Testis (tissue), 2 donors: ENCODE measurements around the gene IRF7.

Experiments
- CTCF ChIP-seq, 3 experiments: fragments of 450-650 bp in 2 of 3; fragments of 200-600 bp in 1 of 3; sonication (generic) in 1 of 3; IDR thresholded peaks; one replicate each; pipeline ENCODE4 v1.5.1; 2016 to 2019; ENCODE audit warnings: antibody characterized with exemption in 3 of 3, mild to moderate bottlenecking in 2 of 3, moderate library complexity in 1 of 3
- POLR2A ChIP-seq: fragments of 450-650 bp; IDR thresholded peaks from one replicate; pipeline ENCODE4 v1.6.1; 2017; ENCODE audit warnings: antibody characterized with exemption, mild to moderate bottlenecking, moderate library complexity

DNA sequence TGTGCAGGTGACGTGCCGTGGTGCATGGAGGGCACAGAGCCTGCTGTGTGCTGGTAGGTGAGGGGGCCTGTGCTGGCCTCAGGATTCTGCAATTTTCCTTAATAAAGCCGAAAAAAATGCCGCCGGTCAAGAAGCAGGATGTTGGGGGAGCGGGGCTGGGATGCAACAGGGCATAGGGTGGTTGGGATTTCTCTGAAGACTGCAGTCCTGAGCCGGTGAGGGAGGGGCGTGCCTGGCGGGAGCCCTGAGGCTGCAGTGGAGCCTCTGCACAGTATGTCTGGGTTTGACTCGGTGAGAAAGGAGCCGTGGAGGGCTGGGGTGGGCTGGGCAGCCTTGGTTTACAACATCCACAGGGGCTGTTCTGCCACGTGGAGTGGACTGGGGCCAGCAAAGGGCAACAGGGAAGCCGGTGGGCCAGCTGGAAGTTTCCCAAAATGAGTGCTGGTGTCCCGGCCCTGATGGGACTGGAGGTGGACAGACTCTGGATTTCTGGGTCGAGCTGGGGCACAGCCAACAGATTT, 7.7 kb upstream of the IRF7 start:
- TF ChIP-seq CTCF (IDR thresholded peaks at IDR 0.05) = no peak
- no peak for TF ChIP-seq POLR2A
